HepG2 (cell line): ENCODE measurements around the gene UST. TPM values are rescaled to one million over a fixed set of nuclear protein-coding genes. Genes with fewer than 3 reads are reported as not detected.
A peak's percentile ranks its signal among the peaks of the same experiment; 100 is the strongest.

Experiments
- ATAC-seq: fragments of 200-7000 bp; cut with Tn5 transposase; 3 replicates; pipeline ENCODE4 v1.9.1; 2020; ENCODE audit warnings: mild to moderate bottlenecking, moderate library complexity
- BruUV-seq: library from RNA; stranded (reverse); fragments of 400-500 nt; replicated peaks from 2 replicates; lab custom pipeline; 2021; lab: Mats Ljungman, UMichigan
- CTCF ChIA-PET: fragments of 300-600 bp; formaldehyde crosslinking; extraction: SDS; loops from one replicate; lab custom pipeline; 2021; ENCODE audit warnings: low total read pairs, inconsistent platforms, low intra/inter-chr PET ratio; lab: Yijun Ruan, JAX
- POLR2A ChIA-PET: fragments of 350-600 bp; sonication (Branson Sonifier 250); formaldehyde crosslinking; loops from one replicate; lab custom pipeline; 2020; ENCODE audit warnings: antibody characterized with exemption, inconsistent platforms; lab: Yijun Ruan, JAX
- DNase-seq: peaks from one replicate; pipeline ENCODE4 v3.0.0-alpha.2; 2015; ENCODE audit warnings: low spot score
- FAIRE-seq: peaks from 3 replicates; lab custom pipeline; 2011; peaks lifted over from hg19 to GRCh38; lab: Jason Lieb, UNC
- H2AFZ ChIP-seq: one replicate; pipeline ENCODE4 v1.6.1; 2011; ENCODE audit warnings: low read length, inconsistent platforms
- H3K27ac ChIP-seq: fragments of 300-600 bp; 3 replicates; pipeline ENCODE4 v1.8.0; 2011; ENCODE audit warnings: mixed run types, mild to moderate bottlenecking, mixed read lengths, low read length, inconsistent platforms; ENCODE audit not compliant: insufficient read depth; ENCODE audit errors: extremely low read length
- H3K27me3 ChIP-seq, 2 experiments: fragments of 200-600 bp in 1 of 2; 2 replicates in 1 of 2; 3 replicates in 1 of 2; pipeline versions ENCODE4 v1.6.0 to v1.8.0; 2011; ENCODE audit warnings: low read length in 2 of 2, mild to moderate bottlenecking in 2 of 2, moderate library complexity in 2 of 2, inconsistent platforms in 1 of 2; ENCODE audit not compliant: insufficient read depth in 2 of 2, control insufficient read depth in 1 of 2
- H3K36me3 ChIP-seq, 2 experiments: fragments of 200-600 bp in 1 of 2; replicated peaks in 1 of 2; 2 replicates in 1 of 2; 3 replicates in 1 of 2; pipeline versions ENCODE4 v1.5.1 to v1.8.0; 2011; ENCODE audit warnings: low read length in 2 of 2, inconsistent platforms in 1 of 2; ENCODE audit not compliant: insufficient read depth in 2 of 2, control insufficient read depth in 1 of 2
- H3K4me1 ChIP-seq: 2 replicates; pipeline ENCODE4 v1.5.1; 2012; ENCODE audit warnings: low read length, inconsistent platforms; ENCODE audit not compliant: insufficient read depth
- H3K4me2 ChIP-seq: 2 replicates; pipeline ENCODE4 v1.6.0; 2011; ENCODE audit warnings: low read depth, low read length, inconsistent platforms
- H3K4me3 ChIP-seq, 3 experiments: fragments of 200-600 bp in 1 of 3; sonication (generic), shearing (Covaris generic) in 1 of 3; replicated peaks in 1 of 3; 2 replicates each; pipeline ENCODE4 v1.5.1; 2011 to 2016; ENCODE audit warnings: low read length in 3 of 3, inconsistent platforms in 2 of 3, low read depth in 2 of 3, mild to moderate bottlenecking in 2 of 3, control low read depth in 1 of 3, mixed read lengths in 1 of 3; ENCODE audit not compliant: insufficient read depth in 1 of 3
- H3K79me2 ChIP-seq: one replicate; pipeline ENCODE4 v1.6.1; 2011; ENCODE audit warnings: low read length, inconsistent platforms; ENCODE audit not compliant: insufficient read depth
- H3K9ac ChIP-seq: 2 replicates; pipeline ENCODE4 v1.6.0; 2011; ENCODE audit warnings: mild to moderate bottlenecking, low read depth, low read length, inconsistent platforms; ENCODE audit not compliant: insufficient read depth
- H3K9me3 ChIP-seq: 2 replicates; pipeline ENCODE4 v1.5.1; 2012; ENCODE audit warnings: mild to moderate bottlenecking, low read length
- H4K20me1 ChIP-seq: 2 replicates; pipeline ENCODE4 v1.6.0; 2011; ENCODE audit warnings: inconsistent platforms, mild to moderate bottlenecking, low read length, moderate library complexity; ENCODE audit not compliant: insufficient read depth
- CREB1 ChIP-seq, 2 experiments: fragments of 450-650 bp in 1 of 2; IDR thresholded peaks; 2 replicates each; pipeline ENCODE4 v1.6.1; 2016 to 2017; ENCODE audit warnings: control low read depth in 1 of 2, mild to moderate bottlenecking in 1 of 2, missing compliant biosample characterization in 1 of 2, missing genetic modification characterization in 1 of 2
- FOXJ3 ChIP-seq: sonication (generic); formaldehyde crosslinking; IDR thresholded peaks from 2 replicates; pipeline ENCODE4 v1.4.0; 2020; ENCODE audit warnings: missing genetic modification reagents, mild to moderate bottlenecking, borderline replicate concordance
- KLF16 ChIP-seq, 2 experiments: sonication (generic) in 1 of 2; formaldehyde crosslinking in 1 of 2; IDR thresholded peaks; 2 replicates each; pipeline versions ENCODE4 v1.6.1 to v1.8.0; 2016 to 2023; ENCODE audit warnings: missing genetic modification reagents in 2 of 2, missing compliant biosample characterization in 1 of 2
- SATB2 ChIP-seq: sonication (generic); formaldehyde crosslinking; IDR thresholded peaks from 2 replicates; pipeline ENCODE4 v1.5.0; 2020; ENCODE audit warnings: missing genetic modification reagents
- TBX3 ChIP-seq: fragments of 450-650 bp; IDR thresholded peaks from 2 replicates; pipeline ENCODE4 v1.6.1; 2017; ENCODE audit warnings: antibody characterized with exemption, mild to moderate bottlenecking, inconsistent platforms, borderline replicate concordance
- ZNF234 ChIP-seq: sonication (generic); formaldehyde crosslinking; conservative IDR thresholded peaks from 2 replicates; pipeline ENCODE4 v1.5.1; 2020; ENCODE audit warnings: mild to moderate bottlenecking, missing genetic modification reagents
- ZSCAN9 ChIP-seq: IDR thresholded peaks from 2 replicates; pipeline ENCODE4 v1.6.1; 2016; ENCODE audit warnings: borderline replicate concordance
- WGBS: methylation state at CpG from one replicate; pipeline ENCODE4 v1.1.6; 2017; ENCODE audit warnings: low lambda C conversion rate; 5-methylcytosine and 5-hydroxymethylcytosine counted together
- in situ Hi-C: cut with HindIII; loops from 2 replicates; pipeline ENCODE4 v1.10.0; 2017; ENCODE audit warnings: low pct_unique_long_range_greater_than_20kb; ENCODE audit not compliant: extremely low pct_ligation_motif_present
- intact Hi-C: fragments of 100-400 bp; cut with micrococcal nuclease; formaldehyde crosslinking; loops from one replicate; pipeline ENCODE4 v1.10.0; 2022; ENCODE audit not compliant: unreplicated experiment
- polyA plus RNA-seq, 8 experiments: library from polyadenylated mRNA; depleted of rRNA in 3 of 8; stranded (reverse) in 7 of 8; unstranded in 1 of 8; fragments of >200 nt; fragmentation: Illumina TruSeq in 4 of 8; extraction: Trizol in 4 of 8; gene quantifications; 2 replicates each; pipeline versions ENCODE4 v1.2.1 to v1.2.3, GENCODE V29; 2011 to 2016; ENCODE audit warnings: low read depth in 4 of 8, missing spikeins in 1 of 8, mixed read lengths in 1 of 8; ENCODE audit not compliant: insufficient read depth in 1 of 8
- total RNA-seq, 5 experiments: library from RNA; depleted of rRNA; stranded (reverse); fragments of >200 nt; fragmentation: Illumina TruSeq; extraction: Trizol; gene quantifications; 2 replicates each; pipeline ENCODE4 v1.2.3, GENCODE V29; 2016; ENCODE audit warnings: low read depth in 1 of 5

UST gene
- total and polyA plus RNA-seq, 2 of the 13 experiments (the other 11 are each of a cell fraction or from before 2014, with no cell fraction given): 0.27 TPM; not detected in 1

DNA sequence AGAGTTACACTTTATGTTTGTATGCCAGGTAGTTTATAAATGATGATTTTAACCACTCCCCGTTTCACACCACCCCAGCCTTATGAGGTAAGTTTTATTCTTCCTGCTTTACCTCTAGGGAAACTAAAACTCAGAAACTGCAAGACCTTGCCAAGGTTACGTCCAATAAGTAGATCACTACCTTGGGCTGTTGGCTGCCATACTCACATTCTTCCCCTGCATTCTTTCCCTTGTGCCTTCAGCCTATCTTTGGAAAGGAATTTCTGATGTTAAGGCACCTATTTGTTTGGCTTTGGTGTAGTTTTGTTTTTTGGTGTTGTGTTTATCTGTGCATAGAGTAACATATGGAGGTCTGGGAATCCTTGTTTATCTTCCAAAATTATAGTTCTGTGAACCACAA is 122.1 kb downstream of the UST start:
- Histone ChIP-seq H3K4me2 (no peak overlapping the region), H3K9ac (no peak overlapping the region), H3K27ac (no peak overlapping the region), H3K36me3 (no peaks in the 10 kb centered on the region), H3K4me1 (no peaks in the 10 kb centered on the region), H2AFZ (no peak overlapping the region), H3K9me3 (no peaks in the 10 kb centered on the region), H3K79me2 (no peaks in the 10 kb centered on the region), H4K20me1 (no peaks in the 10 kb centered on the region), H3K4me3 (no peak overlapping the region), H3K27me3 (peaks cover 0 to 14% of the 10 kb centered on the region in 2 experiments; a peak in 2 of 5 replicates)
- CTCF ChIA-PET: no interaction called here
- in situ Hi-C loops: no loop called here
- 21% methylated on average over 2 of the region's 2 CpGs for whole genome bisulfite sequencing
- intact Hi-C loops: no loop called here
- POLR2A ChIA-PET: no interaction called here
- peak; percentile 15 for FAIRE-seq
- no peak for TF ChIP-seq KLF16 (CRISPR knock-in tag; IDR thresholded peaks at IDR 0.05)
- no peak for TF ChIP-seq ZSCAN9 (CRISPR knock-in tag)
- no peak for DNase-seq
- ATAC-seq: no peak
- no TSS peak for BruUV-seq

DNA sequence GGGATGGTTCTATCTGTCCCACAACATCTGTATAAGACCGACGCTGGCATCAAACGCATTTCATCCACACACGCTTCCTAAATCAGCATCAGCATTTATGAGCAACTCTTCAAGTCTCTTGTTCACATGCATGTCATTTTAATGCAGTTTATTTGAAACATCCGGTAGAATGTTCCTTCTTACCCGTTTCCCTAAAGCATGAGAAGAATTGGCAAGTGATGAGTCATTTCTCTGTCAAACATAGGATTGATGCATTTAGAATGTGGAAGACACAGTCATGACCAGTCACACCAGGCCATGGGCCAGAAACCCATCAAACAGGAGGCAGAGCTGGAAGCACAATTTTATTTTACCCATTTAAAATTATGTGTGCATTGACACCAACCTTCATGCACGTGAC is 122.8 kb downstream of the UST start:
- TF ChIP-seq ZNF234 (CRISPR knock-in tag): no peak
- no peak for TF ChIP-seq FOXJ3
- TF ChIP-seq SATB2 (CRISPR knock-in tag): no peak
- TF ChIP-seq TBX3: no peak
- TF ChIP-seq CREB1 (IDR thresholded peaks at IDR 0.05): peak; percentile 42; the same call in 1 of the 2 replicates
- TF ChIP-seq CREB1 (CRISPR knock-in tag; IDR thresholded peaks at IDR 0.05): no peak
- H3K27ac ChIP-seq: no peak overlapping the region
- H3K27me3 ChIP-seq: peaks cover 0 to 14% of the 10 kb centered on the region in 2 experiments; a peak in 2 of 5 replicates
- in situ Hi-C loops: no loop called here
- DNase-seq: no peak
- no peaks in the 10 kb centered on the region for H4K20me1 ChIP-seq
- no TSS peak for BruUV-seq
- no peak for FAIRE-seq
- no peaks in the 10 kb centered on the region for H3K4me1 ChIP-seq
- intact Hi-C loops: no loop called here
- no peak overlapping the region for H3K4me2 ChIP-seq
- H2AFZ ChIP-seq: no peak overlapping the region
- H3K4me3 ChIP-seq: no peak overlapping the region
- no peak overlapping the region for H3K9ac ChIP-seq
- H3K36me3 ChIP-seq: no peaks in the 10 kb centered on the region
- ChIA-PET CTCF (no interaction called here), POLR2A (no interaction called here)
- ATAC-seq: no peak
- H3K9me3 ChIP-seq: no peaks in the 10 kb centered on the region
- 44% methylated on average over 7 of the region's 7 CpGs for WGBS
- no peaks in the 10 kb centered on the region for H3K79me2 ChIP-seq
